Esophagus muscularis mucosa (tissue), 4 donors: ENCODE data around the gene COPS4. TPM values are rescaled to one million over a fixed set of nuclear protein-coding genes. Genes with fewer than 3 reads are reported as not detected.
A peak's percentile ranks its signal among the peaks of the same experiment; 100 is the strongest.
"Not testable (repeated sequence)": the region's sequence is repeated elsewhere in the genome, so short reads cannot be mapped to it uniquely, and the experiment has no call there.

ENCODE experiments used
- DNase-seq: peaks from one replicate; pipeline ENCODE4 v3.0.0-alpha.2; 2017; ENCODE audit errors: extremely low spot score
- H3K27ac ChIP-seq, 4 donors: fragments of 200-600 bp; sonication (generic); replicated peaks in 1 of 4; 1 replicate in 3 of 4; 2 replicates in 1 of 4; pipeline ENCODE4 v1.5.1; 2016 to 2019; ENCODE audit warnings: mild to moderate bottlenecking in 1 of 4
- H3K27me3 ChIP-seq, 4 donors: fragments of 200-600 bp; sonication (generic); one replicate each; pipeline versions ENCODE4 v1.5.1 to v1.6.0; 2016 to 2019
- H3K36me3 ChIP-seq, 4 donors: fragments of 200-600 bp; sonication (generic); one replicate each; pipeline ENCODE4 v1.5.1; 2016 to 2019
- H3K4me1 ChIP-seq, 4 donors: fragments of 200-600 bp; sonication (generic); one replicate each; pipeline ENCODE4 v1.5.1; 2016 to 2019
- H3K4me3 ChIP-seq, 4 donors: fragments of 200-600 bp; sonication (generic); 1 replicate in 2 of 4; 2 replicates in 2 of 4; pipeline ENCODE4 v1.5.1; 2016 to 2019; ENCODE audit warnings: mild to moderate bottlenecking in 4 of 4, moderate library complexity in 1 of 4
- H3K9me3 ChIP-seq, 4 donors: fragments of 200-600 bp; sonication (generic); 1 replicate in 3 of 4; 2 replicates in 1 of 4; pipeline ENCODE4 v1.5.1; 2016 to 2019
- CTCF ChIP-seq, 3 experiments: fragments of 200-600 bp in 2 of 3; fragments of 450-650 bp in 1 of 3; sonication (generic) in 2 of 3; IDR thresholded peaks; one replicate each; pipeline ENCODE4 v1.5.1; 2017 to 2019; ENCODE audit warnings: antibody characterized with exemption in 3 of 3, mild to moderate bottlenecking in 2 of 3, moderate library complexity in 1 of 3
- EP300 ChIP-seq: sonication (generic); formaldehyde crosslinking; IDR thresholded peaks from one replicate; pipeline ENCODE4 v1.6.1; 2017; ENCODE audit warnings: antibody characterized with exemption
- POLR2A ChIP-seq: fragments of 450-650 bp; IDR thresholded peaks from one replicate; pipeline ENCODE4 v1.6.1; 2017; ENCODE audit warnings: antibody characterized with exemption, moderate library complexity, mild to moderate bottlenecking, low read depth
- POLR2AphosphoS5 ChIP-seq, 2 donors: sonication (generic); formaldehyde crosslinking; IDR thresholded peaks; one replicate each; pipeline ENCODE4 v1.6.1; 2017; ENCODE audit warnings: antibody characterized with exemption in 2 of 2
- WGBS: methylation state at CpG from one replicate; pipeline ENCODE4 v1.1.5; 2018; 5-methylcytosine and 5-hydroxymethylcytosine counted together
- intact Hi-C: fragments of 100-400 bp; cut with DNase I; formaldehyde crosslinking; loops from one replicate; pipeline ENCODE4 v1.15.1; 2023
- total RNA-seq, 4 donors: library from RNA; depleted of rRNA; stranded (reverse); fragments of >200 nt; gene quantifications; one replicate each; pipeline versions ENCODE4 v1.1.0 to v1.2.1, GENCODE V29; 2016

The COPS4 gene
- total RNA-seq, 4 donors from 2014 or later: 54.8 to 63.7 (median 57.7) TPM

DNA sequence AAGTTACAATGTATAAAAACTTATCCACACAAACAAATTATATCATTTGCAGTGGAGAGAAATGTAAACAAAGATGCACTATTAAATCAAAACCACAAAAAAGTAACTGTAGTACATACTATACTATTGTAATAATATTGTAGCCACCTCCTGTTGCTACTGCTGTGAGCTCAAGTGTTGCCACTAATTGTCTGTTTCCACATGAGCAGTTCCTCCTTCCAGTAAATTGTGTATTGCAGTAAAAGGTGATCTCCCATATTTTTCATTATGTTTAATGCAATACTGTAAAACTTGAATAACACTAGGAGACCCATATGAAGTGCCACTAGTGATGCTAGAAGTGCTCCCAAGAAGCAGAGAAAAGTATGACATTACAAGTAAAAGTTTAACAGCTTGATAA lies 36.1 kb upstream of the COPS4 start:
- no peak overlapping the region for H3K27ac ChIP-seq
- intact Hi-C loops: no loop called here
- no peak overlapping the region for H3K4me3 ChIP-seq
- no peaks in the 10 kb centered on the region for H3K27me3 ChIP-seq
- H3K4me1 ChIP-seq: no peaks in the 10 kb centered on the region
- no peak for TF ChIP-seq POLR2A
- no peak for TF ChIP-seq EP300
- TF ChIP-seq POLR2AphosphoS5 (IDR thresholded peaks at IDR 0.05): no peak
- TF ChIP-seq CTCF (IDR thresholded peaks at IDR 0.05): no peak
- no peaks in the 10 kb centered on the region for H3K36me3 ChIP-seq
- H3K9me3 ChIP-seq: no peaks in the 10 kb centered on the region
- no peak for DNase-seq

DNA sequence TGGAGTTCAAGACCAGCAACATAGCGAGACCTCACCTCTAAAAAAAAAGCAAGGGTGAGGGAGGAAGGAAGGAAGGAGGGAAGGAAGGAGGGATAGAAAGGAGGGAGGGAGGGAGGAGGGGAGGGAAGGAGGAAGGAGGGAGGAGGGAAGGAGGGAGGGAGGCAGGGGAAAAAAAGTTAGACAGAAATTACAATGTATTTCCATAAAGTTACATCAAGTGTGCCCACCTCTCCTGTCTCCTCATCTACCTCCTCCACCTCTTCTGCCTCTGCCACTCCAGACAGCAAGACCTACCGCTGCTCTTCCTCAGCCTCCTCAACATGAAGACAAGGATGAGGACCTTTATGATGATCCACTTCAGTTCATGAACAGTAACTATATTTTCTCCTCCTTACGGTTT lies 32.7 kb upstream of the COPS4 start:
- DNase-seq: no peak
- intact Hi-C loops: no loop called here
- Histone ChIP-seq H3K9me3 (no peaks in the 10 kb centered on the region), H3K4me1 (peaks cover 0 to 3% (median 0%) of the 10 kb centered on the region in 4 donors), H3K27me3 (no peaks in the 10 kb centered on the region), H3K27ac (no peak overlapping the region), H3K4me3 (no peak overlapping the region), H3K36me3 (no peaks in the 10 kb centered on the region)
- TF ChIP-seq EP300 (no peak), POLR2A (no peak), CTCF (IDR thresholded peaks at IDR 0.05) (no peak), POLR2AphosphoS5 (IDR thresholded peaks at IDR 0.05) (no peak)
- 99% methylated on average over 3 of the region's 3 CpGs for WGBS

- H3K9me3 ChIP-seq, DNase-seq, H3K27me3 ChIP-seq, intact Hi-C loops, H3K4me3 ChIP-seq, H3K4me1 ChIP-seq, H3K36me3 ChIP-seq, H3K27ac ChIP-seq: not testable (repeated sequence)
- WGBS: 97% methylated on average over 14 of the region's 14 CpGs
Observed at GRCh38 chr4:83003044-83003791, 31.8 kb upstream of the COPS4 start.

DNA sequence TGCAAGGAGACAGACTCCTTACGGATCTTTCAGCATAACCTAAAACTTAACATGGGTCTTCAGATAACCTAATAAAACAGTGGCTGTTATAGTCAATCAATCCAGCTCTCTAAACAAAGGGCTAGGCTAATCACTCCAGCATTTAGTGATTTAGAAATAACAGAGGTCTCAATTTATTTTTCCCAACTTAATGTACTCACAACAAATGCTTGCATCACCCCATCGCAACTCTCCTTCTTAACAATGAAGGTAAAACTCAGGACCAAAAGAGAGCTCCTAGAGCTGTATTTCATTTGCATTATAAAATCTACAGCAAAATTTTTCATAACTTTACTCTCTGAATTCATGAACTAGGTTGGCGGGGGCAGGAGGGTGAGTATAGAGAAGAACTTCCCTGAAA lies 25.5 kb upstream of the COPS4 start:
- no peaks in the 10 kb centered on the region for H3K36me3 ChIP-seq
- DNase-seq: no peak
- peaks cover 22 to 49% (median 44%) of the 10 kb centered on the region in 4 donors for H3K4me1 ChIP-seq
- intact Hi-C loops: no loop called here
- no peaks in the 10 kb centered on the region for H3K27me3 ChIP-seq
- TF ChIP-seq POLR2AphosphoS5 (IDR thresholded peaks at IDR 0.05): no peak
- no peak for TF ChIP-seq CTCF (IDR thresholded peaks at IDR 0.05)
- no peak for TF ChIP-seq EP300
- no peak for TF ChIP-seq POLR2A
- H3K27ac ChIP-seq: peak overlapping the region; percentile 88 to 95 (median 93)
- no peaks in the 10 kb centered on the region for H3K9me3 ChIP-seq
- H3K4me3 ChIP-seq: peak overlapping the region; percentile 71 to 81 (median 74)
- WGBS: 65% methylated on average over 3 of the region's 3 CpGs

DNA sequence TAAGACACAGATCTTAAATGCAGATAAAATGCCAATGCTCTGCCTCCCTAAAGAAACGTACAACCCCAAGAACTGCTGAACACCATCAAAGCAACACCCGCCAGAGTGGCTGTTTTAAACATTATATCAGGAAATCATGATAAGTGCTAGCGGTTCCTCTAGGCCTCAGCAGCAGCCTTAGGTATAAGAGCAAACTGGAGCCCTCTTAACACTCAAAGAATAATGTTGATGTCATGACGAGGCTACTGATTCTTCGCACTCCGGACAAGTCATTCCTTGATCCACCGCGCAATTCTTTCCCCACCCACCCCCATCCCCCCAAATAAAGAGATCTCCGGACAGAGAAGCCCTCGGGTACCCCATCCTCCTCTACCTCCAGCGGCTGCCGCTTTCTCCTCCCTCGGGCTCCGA lies 24.9 kb upstream of the COPS4 start:
- DNase-seq: no peak

More for the DNA sequence above, 24.9 kb upstream of the COPS4 start:
- Histone ChIP-seq H3K27ac (peak overlapping the region; percentile 88 to 95 (median 93)), H3K4me3 (peak overlapping the region; percentile 71 to 81 (median 74)), H3K36me3 (no peaks in the 10 kb centered on the region), H3K27me3 (no peaks in the 10 kb centered on the region), H3K9me3 (no peaks in the 10 kb centered on the region), H3K4me1 (peaks cover 22 to 49% (median 44%) of the 10 kb centered on the region in 4 donors)
- TF ChIP-seq POLR2AphosphoS5 (IDR thresholded peaks at IDR 0.05) (no peak), POLR2A (no peak), EP300 (no peak), CTCF (IDR thresholded peaks at IDR 0.05) (no peak)
- intact Hi-C loops: loop anchor here (5.0 to 10.0 kb wide), 5 partner anchors 108 to 638 kb away; partner anchors contain the start of genes COQ2, HNRNPD, SCD5 and THAP9
- under 1% methylated on average over 14 of the region's 14 CpGs for WGBS
